ENCODE data around the gene LMOD1.
"Not testable (repeated sequence)": the region's sequence is repeated elsewhere in the genome, so short reads cannot be mapped to it uniquely, and the experiment has no call there.

LMOD1 gene

GRCh38 chr1:201949491-201949890 lies 3.1 kb upstream of the LMOD1 start:
- DNase-seq, result no peak

DNA sequence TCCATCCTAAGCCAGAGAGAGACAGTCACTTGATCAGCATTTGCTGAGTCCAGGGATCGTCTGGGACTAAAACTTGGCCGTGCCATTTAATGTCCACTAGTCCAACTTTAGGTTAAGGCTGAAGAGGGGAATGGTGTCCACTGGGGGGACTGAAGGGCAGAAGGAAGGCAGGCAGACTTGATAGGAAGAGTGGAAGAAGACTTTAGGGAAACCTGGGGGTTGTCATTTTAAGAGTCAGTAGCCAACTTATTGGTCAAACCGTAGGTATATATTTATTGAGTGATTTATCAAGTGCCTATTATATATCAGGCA lies 1.3 kb upstream of the LMOD1 start:
- no peak for DNase-seq

- peak in 1 of 56 donors; percentile 31 for DNase-seq
Measured at GRCh38 chr1:201945863-201946223, 505 bp downstream of the LMOD1 start.

- no peak for DNase-seq
Measured at GRCh38 chr1:201945157-201945556, 1.2 kb downstream of the LMOD1 start.

- no peak for DNase-seq
Measured at GRCh38 chr1:201944639-201945038, 1.7 kb downstream of the LMOD1 start.

GRCh38 chr1:201944002-201944401 lies 2.3 kb downstream of the LMOD1 start:
- no peak for DNase-seq

DNA sequence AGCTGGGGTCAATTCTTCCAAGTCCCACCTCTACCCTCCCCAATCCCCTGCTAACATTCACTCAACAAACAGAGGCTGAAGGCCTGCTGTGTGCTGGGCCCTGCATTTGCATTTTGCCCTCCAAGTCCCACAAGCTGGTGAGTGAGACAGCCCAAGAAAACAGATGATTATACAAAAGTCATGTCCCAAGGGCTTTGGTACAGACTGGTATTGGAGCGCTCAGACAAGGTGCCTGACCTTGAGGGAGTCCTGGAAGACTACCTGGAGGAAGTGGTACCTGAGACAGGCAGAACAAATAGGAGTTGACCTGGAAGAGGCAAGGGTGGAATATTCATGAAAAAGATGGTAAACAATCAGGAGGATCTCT lies 4.2 kb downstream of the LMOD1 start:
- DNase-seq, result no peak

DNA sequence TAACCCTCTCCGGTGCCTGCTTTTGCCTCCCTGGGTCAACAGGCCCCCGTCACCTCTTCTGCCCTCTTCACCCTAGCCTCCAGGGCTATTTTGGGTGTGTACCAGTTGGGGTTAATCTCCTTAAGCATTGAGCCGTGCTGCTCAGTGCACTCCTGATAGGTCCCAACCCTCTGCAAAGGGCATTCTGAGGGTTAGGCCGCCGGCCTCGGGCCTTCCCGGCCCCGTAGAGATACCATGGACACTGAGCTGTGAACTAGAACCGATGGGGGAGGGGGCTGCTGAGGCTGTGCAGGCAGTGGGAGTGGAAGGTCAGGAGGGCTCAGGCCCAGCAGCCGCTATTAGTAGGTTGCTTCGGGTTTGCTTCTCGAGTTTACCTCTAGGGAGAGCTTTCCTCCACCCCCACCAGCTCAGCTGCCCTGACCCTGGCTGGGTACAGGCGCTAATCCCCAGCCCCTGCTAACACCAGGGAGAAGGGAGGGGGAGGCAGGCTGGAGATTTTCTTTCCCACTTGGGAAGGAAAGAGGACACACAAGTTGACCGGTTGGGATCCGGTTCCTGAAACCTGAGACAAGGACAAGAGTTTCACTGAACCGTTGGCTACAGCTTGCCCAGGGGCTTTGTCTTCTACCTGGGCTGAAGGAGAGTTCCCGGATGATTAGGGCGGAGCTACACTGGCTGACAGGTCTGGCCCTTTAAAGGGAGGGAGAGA lies 4.8 kb downstream of the LMOD1 start:
- DNase-seq, result no peak

DNA sequence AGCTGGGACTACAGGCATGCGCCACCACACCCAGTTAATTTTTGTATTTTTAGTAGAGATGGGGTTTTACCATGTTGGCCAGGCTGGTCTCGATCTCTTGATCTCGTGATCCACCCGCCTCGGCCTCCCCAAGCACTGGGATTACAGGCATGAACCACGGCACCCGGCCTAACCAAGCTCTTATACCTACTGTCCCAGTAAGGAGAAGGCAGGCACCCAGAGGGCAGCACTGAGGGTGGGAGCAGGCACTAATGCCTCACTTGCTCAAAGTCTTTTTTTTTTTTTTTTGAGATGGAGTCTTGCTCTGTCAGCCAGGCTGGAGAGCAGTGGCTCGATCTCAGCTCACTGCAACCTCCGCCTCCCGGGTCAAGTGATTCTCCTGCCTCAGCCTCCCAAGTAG lies 6.0 kb downstream of the LMOD1 start:
- DNase-seq, result not testable (repeated sequence)

DNA sequence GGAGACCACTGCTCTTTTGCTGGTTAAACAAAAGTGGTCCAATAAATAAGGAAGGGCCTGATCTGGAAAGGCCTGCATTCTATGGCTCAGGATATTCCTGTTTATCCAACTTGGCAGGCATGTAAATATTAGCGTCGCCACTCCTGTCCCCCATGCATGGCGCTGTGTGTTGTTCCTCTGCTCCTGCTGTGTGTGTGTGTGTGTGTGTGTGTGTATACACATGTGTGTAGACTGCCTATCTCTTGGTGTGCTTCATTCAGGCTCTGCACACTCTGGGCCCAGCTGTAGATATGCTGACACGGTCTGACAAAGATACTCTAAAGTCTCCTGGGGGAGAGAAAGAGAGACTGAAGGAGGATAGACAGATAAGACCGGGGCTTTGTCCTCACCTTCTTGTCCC lies 6.8 kb downstream of the LMOD1 start:
- no peak for DNase-seq

DNA sequence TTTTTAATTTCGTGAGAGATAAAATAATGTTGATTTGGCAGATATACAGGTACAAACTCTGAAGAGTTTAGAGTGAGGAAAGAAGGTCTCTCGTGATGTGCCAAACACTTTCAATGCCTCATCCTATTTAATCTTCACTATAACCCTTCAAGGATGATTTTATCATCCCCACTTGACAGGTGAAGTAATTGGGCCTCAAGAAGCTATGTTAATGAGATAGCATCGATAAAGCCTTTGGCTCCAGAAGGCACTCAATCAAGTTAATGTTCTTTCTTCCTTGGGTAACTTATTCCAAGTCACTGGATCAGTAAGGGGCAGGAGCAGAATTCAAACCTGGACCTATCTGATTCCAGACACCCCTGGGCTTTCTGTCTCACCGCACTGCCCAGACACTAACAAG lies 7.2 kb downstream of the LMOD1 start:
- no peak for DNase-seq

GRCh38 chr1:201938440-201939035 lies 7.8 kb downstream of the LMOD1 start:
- DNase-seq, result no peak

DNA sequence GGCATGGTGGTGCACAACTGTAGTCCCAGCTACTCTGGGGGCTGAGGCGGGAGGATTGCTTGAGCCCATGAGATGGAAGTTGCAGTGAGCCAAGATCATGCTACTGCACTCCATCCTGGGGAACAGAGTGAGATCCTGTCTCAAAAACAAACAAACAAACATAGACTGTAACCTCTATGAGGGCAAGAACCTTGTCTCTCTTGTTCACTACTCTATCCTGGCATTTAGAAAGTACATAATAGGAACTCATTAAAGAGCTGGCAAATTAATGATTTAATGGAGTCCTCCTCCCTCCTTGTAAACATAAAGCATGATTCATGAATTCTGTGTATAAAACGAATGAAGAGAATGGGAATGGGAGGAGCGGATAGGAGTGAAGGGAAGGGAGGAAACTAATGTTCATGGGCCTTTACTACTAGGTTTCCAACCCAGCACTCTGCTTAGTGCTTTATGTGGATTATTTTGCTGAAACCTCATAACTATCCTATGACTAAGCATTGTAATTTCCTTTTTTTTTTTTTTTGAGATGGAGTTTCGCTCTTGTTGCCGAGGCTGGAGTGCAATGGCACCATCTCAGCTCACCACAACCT lies 8.6 kb downstream of the LMOD1 start:
- DNase-seq, result no peak

DNA sequence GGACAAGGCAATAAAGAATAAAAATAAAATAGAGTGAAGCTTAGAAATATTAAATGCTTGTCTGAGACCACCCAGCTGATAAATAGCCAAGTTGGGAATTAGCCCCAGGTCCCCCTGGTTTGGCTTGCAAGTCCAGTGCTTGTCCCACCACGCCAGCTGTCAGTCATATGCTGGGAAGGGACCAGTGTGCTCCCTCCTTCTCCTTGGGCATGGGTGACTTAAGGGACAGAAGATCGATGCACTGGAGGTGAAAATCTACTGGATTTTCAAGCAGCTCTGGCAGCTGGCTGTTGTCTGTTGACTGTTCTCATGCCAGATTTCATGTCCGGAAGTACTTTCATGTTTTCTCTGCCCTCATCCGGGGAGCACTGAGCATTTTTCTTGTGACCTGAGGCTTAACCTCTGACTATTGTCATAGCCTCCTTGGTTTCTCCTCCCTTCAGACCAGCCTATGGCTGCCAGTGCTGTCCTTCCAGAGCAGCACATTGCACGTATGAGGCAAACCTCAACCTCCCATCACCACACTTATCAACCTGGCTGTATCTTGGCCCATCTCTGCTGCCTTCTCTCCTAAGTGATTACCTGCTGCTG lies 12.4 kb downstream of the LMOD1 start:
- no peak for DNase-seq

GRCh38 chr1:201930803-201931202 lies 15.5 kb downstream of the LMOD1 start:
- DNase-seq, result no peak

- DNase-seq, result no peak
Measured at GRCh38 chr1:201930137-201930536, 16.2 kb downstream of the LMOD1 start.

- no peak for DNase-seq
Measured at GRCh38 chr1:201928266-201928665, 18.1 kb downstream of the LMOD1 start.

DNA sequence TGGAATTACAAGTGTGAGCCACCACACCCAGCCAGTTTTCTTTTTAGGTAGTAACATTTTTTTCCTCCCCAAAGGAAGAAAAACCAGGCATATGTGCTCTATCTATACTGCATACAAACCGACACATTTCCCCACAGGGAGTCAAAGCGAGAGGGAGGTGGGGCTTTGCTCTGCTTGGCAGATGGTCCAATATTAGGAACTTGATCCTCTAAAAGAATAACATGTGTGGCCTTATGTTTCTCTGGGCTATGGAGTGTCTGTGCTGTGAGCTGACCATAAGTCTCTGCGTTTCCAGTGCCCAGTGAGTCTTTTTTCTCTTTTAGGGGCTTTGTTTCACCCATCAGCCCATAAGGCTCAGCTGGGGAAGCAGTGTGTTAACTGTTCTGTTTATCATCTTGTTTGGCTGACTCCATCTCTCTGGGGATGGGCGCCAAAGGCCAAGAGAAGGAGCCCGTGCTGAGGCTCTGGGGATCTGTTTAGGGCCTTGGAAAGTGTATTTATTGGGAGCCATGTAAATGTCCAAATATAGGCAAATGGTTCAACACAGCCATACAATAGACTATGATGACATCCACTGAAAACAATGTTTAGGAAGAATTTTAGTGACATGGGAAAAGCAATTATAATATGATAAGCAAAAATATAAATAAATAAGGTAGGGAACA lies 20.2 kb downstream of the LMOD1 start:
- DNase-seq, result no peak

DNA sequence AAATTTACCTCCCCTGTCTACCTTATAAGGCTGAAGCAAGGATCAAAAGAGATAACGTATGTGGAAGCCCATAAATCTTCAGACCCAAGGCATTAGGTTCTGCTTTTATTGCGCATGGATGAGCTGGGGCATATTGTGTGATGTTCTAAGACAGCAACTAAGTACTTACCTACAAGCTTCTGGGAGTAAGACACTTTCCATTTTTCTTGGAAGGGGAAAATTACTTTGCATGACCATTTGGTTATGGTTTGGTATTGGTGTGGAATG lies 21.1 kb downstream of the LMOD1 start:
- no peak for DNase-seq

DNA sequence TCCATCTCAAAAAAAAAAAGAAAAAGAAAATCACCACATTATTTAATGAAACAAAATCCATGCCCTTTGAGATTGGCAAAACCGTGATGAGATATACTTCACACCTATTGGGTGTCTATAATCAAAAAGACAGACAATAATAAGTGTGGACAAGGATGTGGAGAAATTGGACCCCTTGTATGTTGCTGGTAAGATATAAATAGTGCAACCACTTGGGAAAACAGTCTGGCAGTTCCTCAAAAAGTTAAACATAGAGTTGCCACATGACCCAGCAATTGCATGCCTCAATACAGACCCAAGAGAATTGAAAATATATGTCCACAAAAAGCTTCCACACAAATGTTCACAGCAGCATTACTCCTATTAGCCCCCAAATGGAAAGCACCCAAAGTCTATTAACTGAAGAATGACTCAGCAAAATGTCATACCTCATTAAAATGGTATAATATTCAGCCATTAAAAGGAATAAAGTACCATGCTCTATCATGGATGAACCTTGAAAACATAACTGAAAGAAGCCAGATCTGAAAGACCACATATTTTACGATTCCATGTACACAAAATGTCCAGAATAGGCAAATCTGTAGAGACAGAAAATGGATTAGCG lies 24.3 kb downstream of the LMOD1 start:
- no peak for DNase-seq

DNA sequence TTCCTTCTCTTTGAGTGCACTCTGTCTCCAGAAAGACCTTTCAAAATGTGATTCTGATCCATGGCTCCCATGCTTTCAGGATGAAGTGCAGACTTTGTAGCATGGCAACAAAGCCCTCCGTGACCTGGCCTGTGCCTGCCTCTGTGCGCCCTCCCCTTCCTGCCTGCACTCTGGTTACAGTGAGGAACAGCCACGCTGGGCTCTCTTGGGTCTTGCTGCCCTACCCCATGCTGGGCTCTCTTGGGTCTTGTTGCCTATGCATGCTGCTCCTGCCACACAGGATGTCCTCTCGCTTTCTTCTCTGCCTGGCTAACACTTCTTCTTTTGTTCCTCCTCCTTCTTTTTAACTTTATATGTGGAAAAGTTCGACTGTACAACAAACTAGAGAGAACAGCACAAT lies 28.0 kb downstream of the LMOD1 start:
- DNase-seq, result no peak

DNA sequence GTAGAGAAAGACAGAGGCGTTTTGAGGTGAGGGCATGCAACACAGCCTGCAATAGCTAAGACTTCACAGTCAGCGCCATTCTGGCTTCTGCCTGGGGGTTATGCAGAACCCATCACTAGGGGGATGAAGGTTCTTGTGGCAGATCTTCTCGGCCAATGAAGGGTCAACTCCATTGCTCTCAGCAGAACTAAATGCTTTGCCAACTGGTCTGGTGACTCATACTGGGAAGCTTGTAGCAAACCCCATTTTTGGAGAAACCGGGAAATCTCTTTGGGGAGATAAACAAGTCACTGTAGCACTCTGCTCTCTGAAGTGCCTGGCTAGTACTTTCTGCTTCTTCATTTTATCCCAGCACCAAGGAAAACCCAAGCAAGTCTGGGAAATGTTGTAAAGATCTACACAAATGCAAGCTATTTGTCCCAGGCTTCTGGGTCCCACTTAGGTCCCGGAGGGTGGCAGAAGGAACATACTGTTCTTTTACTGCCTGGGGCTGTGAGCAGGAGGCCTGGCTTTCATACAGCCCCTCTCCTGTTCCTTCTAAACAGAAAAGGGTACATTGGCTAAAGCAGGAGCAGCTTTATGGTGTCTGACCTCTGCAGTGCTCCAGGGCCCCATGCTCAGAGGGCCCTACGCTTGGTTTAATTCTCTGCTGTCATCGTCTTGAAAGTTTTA lies 28.9 kb downstream of the LMOD1 start:
- DNase-seq, result no peak

Data from nucleus accumbens (tissue), 56 donors.